ENCODE results near the gene TBKBP1. TPM values are rescaled to one million over a fixed set of nuclear protein-coding genes. Genes with fewer than 3 reads are reported as not detected.
A peak's percentile ranks its signal among the peaks of the same experiment; 100 is the strongest.
"Not testable (repeated sequence)": the region's sequence is repeated elsewhere in the genome, so short reads cannot be mapped to it uniquely, and the experiment has no call there.

TBKBP1 gene
- total RNA-seq, 1 donor from 2014 or later, result 7.8 TPM

DNA sequence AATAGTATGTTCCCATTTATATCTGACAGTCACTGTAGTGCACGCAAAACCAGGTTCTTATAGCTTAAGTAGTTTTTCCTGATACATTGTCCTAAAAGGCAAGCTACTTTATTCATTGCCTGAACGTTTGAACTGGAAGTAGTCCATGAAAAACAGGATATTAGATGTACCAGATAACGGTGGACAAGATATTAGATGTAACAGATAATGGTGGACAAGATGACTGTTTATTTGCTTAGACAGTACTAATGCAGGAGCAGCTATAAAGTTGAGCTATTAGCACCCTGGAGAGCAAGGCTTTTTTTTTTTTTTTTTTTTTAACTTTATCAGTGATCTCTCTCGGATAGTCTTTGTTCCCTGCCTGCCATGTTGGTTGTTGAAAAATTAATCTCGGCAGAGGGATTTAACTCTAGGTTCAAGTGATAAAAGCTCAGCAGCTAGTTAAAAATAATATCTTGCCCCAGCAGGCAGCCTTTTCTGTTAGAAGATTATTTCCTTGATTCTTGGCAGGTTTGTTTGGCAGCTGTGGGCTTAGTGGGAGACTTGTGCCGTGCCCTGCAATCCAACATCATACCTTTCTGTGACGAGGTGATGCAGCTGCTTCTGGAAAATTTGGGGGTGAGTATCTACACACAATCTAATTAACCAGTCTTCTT is 17.3 kb upstream of the TBKBP1 start:
- Histone ChIP-seq H3K36me3 (ENCODE audit: control insufficient read depth in 3 of 3, insufficient read depth in 3 of 3, low read length in 3 of 3) (peaks cover 68 to 82% (median 80%) of the 10 kb centered on the region in 3 donors), H3K27ac (ENCODE audit: low read depth, low read length) (no peak overlapping the region), H3K4me3 (ENCODE audit: low read length in 3 of 3) (no peak overlapping the region), H3K27me3 (ENCODE audit: control insufficient read depth in 3 of 3, insufficient read depth in 3 of 3, low read length in 3 of 3) (no peaks in the 10 kb centered on the region), H3K9me3 (ENCODE audit: control insufficient read depth in 3 of 3, low read length in 3 of 3) (no peaks in the 10 kb centered on the region), H3K9ac (ENCODE audit: low read depth in 1 of 3, low read length in 3 of 3) (no peak overlapping the region), H3K4me1 (ENCODE audit: control insufficient read depth in 3 of 3, insufficient read depth in 3 of 3, low read length in 3 of 3) (peaks cover 7 to 8% (median 8%) of the 10 kb centered on the region in 3 donors)

DNA sequence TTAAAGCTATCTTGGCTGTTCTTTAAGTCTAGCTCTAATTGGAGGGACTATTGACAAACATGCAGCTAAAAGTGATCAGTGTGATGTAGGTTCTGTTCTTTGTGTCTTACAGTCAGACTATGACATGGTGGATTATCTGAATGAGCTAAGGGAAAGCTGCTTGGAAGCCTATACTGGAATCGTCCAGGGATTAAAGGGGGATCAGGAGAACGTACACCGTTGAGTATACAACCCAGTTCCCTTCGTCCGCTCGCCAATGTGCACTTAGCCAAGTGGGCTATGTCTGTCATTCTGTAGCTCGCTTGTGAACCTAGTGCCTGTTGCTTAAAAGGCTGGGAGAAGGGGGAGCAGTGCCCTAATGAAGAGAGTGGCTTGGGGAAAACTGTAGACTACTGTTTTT is 15.8 kb upstream of the TBKBP1 start:
- Histone ChIP-seq H3K36me3 (ENCODE audit: control insufficient read depth in 3 of 3, insufficient read depth in 3 of 3, low read length in 3 of 3) (peaks cover 68 to 79% (median 75%) of the 10 kb centered on the region in 3 donors), H3K4me1 (ENCODE audit: control insufficient read depth in 3 of 3, insufficient read depth in 3 of 3, low read length in 3 of 3) (peaks cover 7 to 8% (median 8%) of the 10 kb centered on the region in 3 donors), H3K4me3 (ENCODE audit: low read length in 3 of 3) (no peak overlapping the region), H3K9ac (ENCODE audit: low read depth in 1 of 3, low read length in 3 of 3) (no peak overlapping the region), H3K27ac (ENCODE audit: low read depth, low read length) (no peak overlapping the region), H3K9me3 (ENCODE audit: control insufficient read depth in 3 of 3, low read length in 3 of 3) (no peaks in the 10 kb centered on the region), H3K27me3 (ENCODE audit: control insufficient read depth in 3 of 3, insufficient read depth in 3 of 3, low read length in 3 of 3) (no peaks in the 10 kb centered on the region)

DNA sequence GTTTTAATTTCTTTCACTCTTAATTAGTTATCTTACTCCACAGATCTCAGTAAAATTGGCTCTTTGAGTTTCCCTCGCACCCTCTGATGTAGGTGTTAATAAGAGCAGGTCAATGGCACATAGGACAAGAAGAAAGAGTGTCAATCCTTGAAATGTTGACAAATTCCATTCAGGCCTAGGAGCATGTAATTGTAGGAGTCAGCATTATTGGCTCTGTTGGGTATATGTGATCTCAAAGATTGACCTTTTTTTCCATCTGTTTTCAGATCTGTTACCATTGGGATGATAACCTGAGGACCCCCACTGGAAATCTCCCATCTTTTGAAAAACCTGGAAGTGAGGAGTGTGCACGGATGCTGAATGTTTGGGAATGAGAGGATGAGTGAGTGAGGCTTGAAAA is 11.8 kb upstream of the TBKBP1 start:
- Histone ChIP-seq H3K27ac (ENCODE audit: low read depth, low read length) (no peak overlapping the region), H3K4me1 (ENCODE audit: control insufficient read depth in 3 of 3, insufficient read depth in 3 of 3, low read length in 3 of 3) (peaks cover 11 to 17% (median 17%) of the 10 kb centered on the region in 3 donors), H3K9ac (ENCODE audit: low read depth in 1 of 3, low read length in 3 of 3) (no peak overlapping the region), H3K9me3 (ENCODE audit: control insufficient read depth in 3 of 3, low read length in 3 of 3) (no peaks in the 10 kb centered on the region), H3K27me3 (ENCODE audit: control insufficient read depth in 3 of 3, insufficient read depth in 3 of 3, low read length in 3 of 3) (no peaks in the 10 kb centered on the region), H3K36me3 (ENCODE audit: control insufficient read depth in 3 of 3, insufficient read depth in 3 of 3, low read length in 3 of 3) (peaks cover 37 to 48% (median 41%) of the 10 kb centered on the region in 3 donors), H3K4me3 (ENCODE audit: low read length in 3 of 3) (no peak overlapping the region)

DNA sequence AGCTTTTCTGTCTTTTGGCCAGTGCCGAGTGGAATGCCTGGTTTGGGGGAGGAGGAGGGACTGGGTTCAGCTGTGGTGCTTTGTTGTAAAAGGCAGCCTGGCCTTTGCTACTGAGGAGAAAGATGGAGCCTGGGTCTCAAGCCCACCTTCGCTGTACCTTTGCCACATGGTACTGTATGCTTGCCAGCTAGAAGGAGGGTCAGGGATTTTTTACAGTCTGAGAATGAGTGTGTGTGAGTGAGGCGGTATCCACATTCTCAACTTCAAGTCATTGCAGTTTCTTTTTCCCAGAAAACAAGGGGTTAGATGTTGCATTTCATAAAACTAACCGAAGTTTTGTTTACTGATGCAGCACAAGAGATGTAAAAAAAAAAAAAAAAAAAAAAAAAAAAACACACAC is 11.2 kb upstream of the TBKBP1 start:
- not testable (repeated sequence) for H3K4me3 ChIP-seq (ENCODE audit: low read length in 3 of 3); H3K9me3 ChIP-seq (ENCODE audit: control insufficient read depth in 3 of 3, low read length in 3 of 3); H3K27ac ChIP-seq (ENCODE audit: low read depth, low read length); H3K9ac ChIP-seq (ENCODE audit: low read depth in 1 of 3, low read length in 3 of 3); H3K27me3 ChIP-seq (ENCODE audit: control insufficient read depth in 3 of 3, insufficient read depth in 3 of 3, low read length in 3 of 3)
- Histone ChIP-seq H3K36me3 (ENCODE audit: control insufficient read depth in 3 of 3, insufficient read depth in 3 of 3, low read length in 3 of 3) (peaks cover 32 to 44% (median 36%) of the 10 kb centered on the region in 3 donors), H3K4me1 (ENCODE audit: control insufficient read depth in 3 of 3, insufficient read depth in 3 of 3, low read length in 3 of 3) (peaks cover 17 to 21% (median 18%) of the 10 kb centered on the region in 3 donors)

DNA sequence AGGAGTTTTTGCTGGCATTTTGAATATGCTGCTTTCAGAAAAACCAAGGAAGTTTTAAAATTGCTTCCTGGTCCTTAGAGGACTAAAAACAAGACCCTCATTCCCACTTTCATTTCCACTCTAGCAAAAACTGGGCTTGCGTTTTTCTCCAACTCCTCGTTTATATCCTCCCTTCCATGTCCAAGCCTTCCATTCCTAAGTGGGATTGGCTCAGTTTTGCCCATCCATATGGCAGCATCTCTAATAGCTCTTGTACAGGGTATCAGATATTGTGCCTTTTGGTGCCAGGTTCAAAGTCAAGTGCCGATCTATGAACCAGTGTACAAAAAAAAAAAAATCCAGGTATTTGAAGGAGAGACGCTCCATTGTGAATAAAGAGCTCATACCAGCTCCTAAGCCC is 9.9 kb upstream of the TBKBP1 start:
- Histone ChIP-seq H3K36me3 (ENCODE audit: control insufficient read depth in 3 of 3, insufficient read depth in 3 of 3, low read length in 3 of 3) (peaks cover 24 to 33% (median 28%) of the 10 kb centered on the region in 3 donors), H3K4me1 (ENCODE audit: control insufficient read depth in 3 of 3, insufficient read depth in 3 of 3, low read length in 3 of 3) (peaks cover 19 to 25% (median 24%) of the 10 kb centered on the region in 3 donors), H3K9me3 (ENCODE audit: control insufficient read depth in 3 of 3, low read length in 3 of 3) (no peaks in the 10 kb centered on the region), H3K9ac (ENCODE audit: low read depth in 1 of 3, low read length in 3 of 3) (no peak overlapping the region), H3K4me3 (ENCODE audit: low read length in 3 of 3) (no peak overlapping the region), H3K27ac (ENCODE audit: low read depth, low read length) (no peak overlapping the region), H3K27me3 (ENCODE audit: control insufficient read depth in 3 of 3, insufficient read depth in 3 of 3, low read length in 3 of 3) (no peaks in the 10 kb centered on the region)

DNA sequence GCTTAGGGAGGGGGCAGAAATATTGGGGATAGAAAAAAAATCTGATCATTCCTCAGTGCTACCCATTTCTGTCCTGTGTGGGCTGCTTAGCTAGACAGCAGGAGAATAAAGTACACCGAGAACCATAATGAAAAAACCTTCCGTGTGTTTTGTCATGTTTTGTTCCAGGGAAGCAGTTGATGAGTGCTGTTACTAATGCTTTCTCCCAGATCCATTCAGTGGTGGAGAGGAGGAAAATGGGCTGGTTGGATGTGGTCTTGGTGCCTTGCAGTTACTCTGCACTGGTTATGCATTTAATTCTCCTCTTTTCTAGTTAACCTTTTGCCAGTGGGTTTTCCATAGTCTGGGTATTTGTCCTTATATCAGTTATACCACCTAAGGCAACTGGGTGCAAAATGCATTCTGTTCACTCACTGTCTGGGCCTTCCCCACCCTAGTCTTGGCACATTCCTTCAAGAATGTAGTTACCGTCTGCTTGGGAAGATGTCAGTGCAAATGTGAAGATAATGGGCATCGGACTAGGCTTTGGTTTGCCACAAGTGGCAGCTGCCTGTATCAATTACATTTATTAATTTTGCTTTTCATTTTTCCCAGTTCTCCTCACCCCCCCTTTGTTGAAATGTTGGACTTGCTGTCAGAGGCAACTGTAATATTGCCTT is 9.3 kb upstream of the TBKBP1 start:
- Histone ChIP-seq H3K9ac (ENCODE audit: low read depth in 1 of 3, low read length in 3 of 3) (no peak overlapping the region), H3K27ac (ENCODE audit: low read depth, low read length) (no peak overlapping the region), H3K36me3 (ENCODE audit: control insufficient read depth in 3 of 3, insufficient read depth in 3 of 3, low read length in 3 of 3) (peaks cover 20 to 29% (median 22%) of the 10 kb centered on the region in 3 donors)

DNA sequence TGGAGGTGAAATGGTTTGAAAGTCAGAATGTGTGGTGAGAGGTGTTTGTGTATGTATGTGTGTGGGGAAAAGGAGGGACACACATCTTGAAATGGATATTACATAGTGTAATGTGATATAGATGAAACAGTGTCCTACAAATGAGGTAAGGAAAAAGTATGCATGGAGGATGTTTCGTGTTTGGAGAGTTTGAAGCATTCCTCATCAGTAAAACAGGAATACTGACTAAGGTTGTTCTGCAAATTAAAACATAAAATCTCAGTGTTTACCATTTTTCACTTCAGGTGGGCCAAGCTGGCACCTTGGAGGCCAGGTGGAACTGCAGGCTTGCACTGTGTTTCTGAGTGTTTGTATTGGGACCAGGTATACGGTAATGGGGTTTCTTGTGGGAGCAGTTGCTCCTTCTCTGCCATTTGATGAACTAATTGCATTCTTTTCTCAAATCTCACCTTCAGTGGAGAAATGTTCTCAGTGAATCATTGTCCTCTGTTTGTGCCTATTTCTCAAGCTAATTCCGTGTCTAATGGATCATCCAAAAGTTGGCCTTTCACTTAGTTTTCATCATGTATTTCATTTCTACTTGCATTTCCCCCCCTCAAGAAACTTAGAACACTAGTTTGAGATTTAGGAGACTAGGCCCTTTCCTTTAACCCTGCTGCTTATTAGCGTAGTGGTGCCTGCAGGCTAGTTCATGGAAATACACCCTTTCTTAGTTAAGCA is 8.2 kb upstream of the TBKBP1 start:
- H3K4me3 ChIP-seq (ENCODE audit: low read length in 3 of 3), result no peak overlapping the region
- peaks cover 11 to 19% (median 12%) of the 10 kb centered on the region in 3 donors for H3K36me3 ChIP-seq (ENCODE audit: control insufficient read depth in 3 of 3, insufficient read depth in 3 of 3, low read length in 3 of 3)
- no peaks in the 10 kb centered on the region for H3K9me3 ChIP-seq (ENCODE audit: control insufficient read depth in 3 of 3, low read length in 3 of 3)
- no peaks in the 10 kb centered on the region for H3K27me3 ChIP-seq (ENCODE audit: control insufficient read depth in 3 of 3, insufficient read depth in 3 of 3, low read length in 3 of 3)
- peak overlapping the region in 2 of 3 donors; percentile 13 to 35 for H3K9ac ChIP-seq (ENCODE audit: low read depth in 1 of 3, low read length in 3 of 3)
- peaks cover 19 to 25% (median 24%) of the 10 kb centered on the region in 3 donors for H3K4me1 ChIP-seq (ENCODE audit: control insufficient read depth in 3 of 3, insufficient read depth in 3 of 3, low read length in 3 of 3)
- H3K27ac ChIP-seq (ENCODE audit: low read depth, low read length), result no peak overlapping the region

More for the DNA sequence above, 9.3 kb upstream of the TBKBP1 start:
- H3K27me3 ChIP-seq (ENCODE audit: control insufficient read depth in 3 of 3, insufficient read depth in 3 of 3, low read length in 3 of 3), result no peaks in the 10 kb centered on the region
- H3K4me3 ChIP-seq (ENCODE audit: low read length in 3 of 3), result no peak overlapping the region
- H3K4me1 ChIP-seq (ENCODE audit: control insufficient read depth in 3 of 3, insufficient read depth in 3 of 3, low read length in 3 of 3), result peaks cover 19 to 25% (median 24%) of the 10 kb centered on the region in 3 donors
- no peaks in the 10 kb centered on the region for H3K9me3 ChIP-seq (ENCODE audit: control insufficient read depth in 3 of 3, low read length in 3 of 3)

DNA sequence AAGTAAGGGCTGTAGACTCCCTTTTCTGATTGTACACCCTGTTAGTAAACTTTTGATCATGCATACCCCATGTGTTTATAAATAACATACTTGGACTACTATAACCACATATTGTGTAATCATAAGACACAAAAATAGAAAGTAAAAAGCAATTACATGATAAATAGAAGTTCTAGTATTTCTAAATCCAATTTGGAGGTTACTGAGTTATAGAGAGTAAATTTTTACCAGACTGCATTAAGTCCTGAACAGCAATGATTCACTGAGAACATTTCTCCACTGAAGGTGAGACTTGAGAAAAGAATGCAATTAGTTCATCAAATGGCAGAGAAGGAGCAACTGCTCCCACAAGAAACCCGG is 7.7 kb upstream of the TBKBP1 start:
- Histone ChIP-seq H3K27me3 (ENCODE audit: control insufficient read depth in 3 of 3, insufficient read depth in 3 of 3, low read length in 3 of 3) (no peaks in the 10 kb centered on the region), H3K36me3 (ENCODE audit: control insufficient read depth in 3 of 3, insufficient read depth in 3 of 3, low read length in 3 of 3) (peaks cover 10 to 18% (median 11%) of the 10 kb centered on the region in 3 donors), H3K4me1 (ENCODE audit: control insufficient read depth in 3 of 3, insufficient read depth in 3 of 3, low read length in 3 of 3) (peaks cover 19 to 25% (median 24%) of the 10 kb centered on the region in 3 donors), H3K9me3 (ENCODE audit: control insufficient read depth in 3 of 3, low read length in 3 of 3) (no peaks in the 10 kb centered on the region), H3K4me3 (ENCODE audit: low read length in 3 of 3) (no peak overlapping the region), H3K27ac (ENCODE audit: low read depth, low read length) (no peak overlapping the region), H3K9ac (ENCODE audit: low read depth in 1 of 3, low read length in 3 of 3) (peak overlapping the region in 2 of 3 donors; percentile 13 to 35)

DNA sequence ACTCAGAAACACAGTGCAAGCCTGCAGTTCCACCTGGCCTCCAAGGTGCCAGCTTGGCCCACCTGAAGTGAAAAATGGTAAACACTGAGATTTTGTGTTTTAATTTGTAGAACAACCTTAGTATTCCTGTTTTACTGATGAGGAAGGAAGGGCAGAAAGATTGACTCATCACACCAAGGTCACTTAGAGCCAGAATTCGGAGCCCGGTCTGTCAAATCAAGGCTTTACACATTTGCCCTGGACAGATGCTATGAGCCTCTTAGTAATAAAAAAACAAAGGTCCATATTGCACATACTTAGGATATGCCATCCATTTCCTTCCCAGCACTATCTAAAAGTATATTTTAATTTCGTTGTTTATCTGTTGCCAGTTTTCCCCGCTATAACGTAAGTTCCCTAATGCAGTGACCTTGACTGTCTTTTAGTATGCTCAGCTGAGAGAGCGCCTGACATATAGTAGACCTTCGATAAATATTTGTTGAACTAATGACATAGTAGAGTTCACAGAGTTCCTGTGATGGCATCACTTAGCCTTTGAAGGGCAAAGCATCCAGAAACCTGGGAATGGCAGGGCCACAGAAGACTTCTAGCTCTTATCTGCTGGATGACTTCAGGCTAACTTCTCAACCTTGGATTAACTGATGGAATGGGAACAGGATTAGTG is 7.2 kb upstream of the TBKBP1 start:
- Histone ChIP-seq H3K36me3 (ENCODE audit: control insufficient read depth in 3 of 3, insufficient read depth in 3 of 3, low read length in 3 of 3) (peaks cover 7 to 15% (median 9%) of the 10 kb centered on the region in 3 donors), H3K4me1 (ENCODE audit: control insufficient read depth in 3 of 3, insufficient read depth in 3 of 3, low read length in 3 of 3) (peaks cover 19 to 25% (median 24%) of the 10 kb centered on the region in 3 donors), H3K9ac (ENCODE audit: low read depth in 1 of 3, low read length in 3 of 3) (no peak overlapping the region), H3K27me3 (ENCODE audit: control insufficient read depth in 3 of 3, insufficient read depth in 3 of 3, low read length in 3 of 3) (no peaks in the 10 kb centered on the region), H3K27ac (ENCODE audit: low read depth, low read length) (no peak overlapping the region), H3K4me3 (ENCODE audit: low read length in 3 of 3) (no peak overlapping the region), H3K9me3 (ENCODE audit: control insufficient read depth in 3 of 3, low read length in 3 of 3) (no peaks in the 10 kb centered on the region)
